SJSA1 (cell line): Measurements from ENCODE around the gene SOCS1. TPM values are rescaled to one million over a fixed set of nuclear protein-coding genes. Genes with fewer than 3 reads are reported as not detected.

Source experiments
- DNase-seq, 2 experiments: peaks; one replicate each; pipeline ENCODE4 v3.0.0-alpha.2; 2015 to 2020; ENCODE audit warnings: low spot score in 2 of 2, low read depth in 1 of 2
- H3K27ac ChIP-seq: fragments of 250-450 bp; sonication (Bioruptor Pico); 2 replicates; pipeline ENCODE4 v1.5.1; 2020; ENCODE audit warnings: mild to moderate bottlenecking, moderate library complexity
- H3K27me3 ChIP-seq: fragments of 250-450 bp; sonication (Bioruptor Pico); replicated peaks from 2 replicates; pipeline ENCODE4 v1.5.1; 2020; ENCODE audit warnings: mild to moderate bottlenecking, moderate library complexity
- H3K36me3 ChIP-seq: fragments of 250-450 bp; sonication (Bioruptor Pico); 2 replicates; pipeline ENCODE4 v1.5.1; 2020; ENCODE audit warnings: mild to moderate bottlenecking
- H3K4me1 ChIP-seq: fragments of 250-450 bp; sonication (Bioruptor Pico); replicated peaks from 2 replicates; pipeline ENCODE4 v1.6.1; 2021; ENCODE audit warnings: mild to moderate bottlenecking
- H3K4me3 ChIP-seq: fragments of 250-450 bp; sonication (Bioruptor Pico); 2 replicates; pipeline ENCODE4 v1.5.1; 2020; ENCODE audit warnings: mild to moderate bottlenecking
- H3K9me3 ChIP-seq: fragments of 250-450 bp; sonication (Bioruptor Pico); replicated peaks from 2 replicates; pipeline ENCODE4 v1.5.1; 2020; ENCODE audit warnings: mild to moderate bottlenecking
- total RNA-seq: library from RNA; depleted of rRNA; stranded (reverse); fragments of >200 nt; shearing (Covaris generic); gene quantifications from 2 replicates; pipeline ENCODE4 v1.2.3, GENCODE V29; 2014

Gene SOCS1
- total RNA-seq, 1 experiment from 2014 or later: 9.0 TPM

DNA sequence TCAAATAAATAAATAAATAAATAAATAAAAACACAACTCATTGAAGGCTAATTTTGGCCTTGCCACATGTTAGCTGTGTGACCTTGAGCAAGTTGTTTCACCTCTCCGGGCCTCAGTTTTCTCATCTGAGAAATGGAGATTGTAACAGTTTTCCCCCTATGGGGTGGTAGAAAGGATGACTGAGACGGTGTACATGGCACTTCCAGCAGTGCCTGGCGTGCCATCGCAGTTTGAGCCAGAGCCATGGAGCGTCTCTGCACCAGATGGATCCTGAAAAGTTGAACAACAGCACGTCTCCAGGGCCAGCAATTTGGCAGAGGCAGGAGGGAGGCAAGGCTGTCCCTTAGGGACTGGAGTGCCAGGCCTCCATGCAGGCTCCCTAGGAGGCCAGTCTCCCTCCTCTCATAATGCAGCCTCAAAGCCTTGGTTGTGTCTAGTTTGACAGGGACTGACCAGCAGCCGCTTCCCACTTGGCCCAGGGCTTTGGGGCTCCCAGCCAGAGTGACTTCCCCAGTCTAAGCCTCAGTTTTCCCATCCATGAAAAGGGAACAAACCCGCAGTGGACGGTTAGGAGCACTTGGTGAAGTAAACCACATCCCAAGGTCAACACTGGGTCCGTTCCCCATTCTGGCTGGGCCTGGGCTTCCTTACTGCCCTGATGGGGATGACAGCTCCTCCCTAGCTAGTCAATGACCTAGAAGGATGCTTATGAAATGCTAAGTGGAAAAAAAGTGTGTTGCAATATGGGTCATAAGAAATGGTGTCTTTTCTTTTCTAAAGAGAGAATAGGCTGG is 19.3 kb downstream of the SOCS1 start:
- H3K27me3 ChIP-seq: no peaks in the 10 kb centered on the region
- no peaks in the 10 kb centered on the region for H3K9me3 ChIP-seq
- no peak for DNase-seq
- H3K36me3 ChIP-seq: no peaks in the 10 kb centered on the region
- H3K4me1 ChIP-seq: 0 out of 2 replicates have a peak, but pooled peaks cover 3% of the 10 kb centered on the region
- no peak overlapping the region for H3K4me3 ChIP-seq
- H3K27ac ChIP-seq: no peak overlapping the region

DNA sequence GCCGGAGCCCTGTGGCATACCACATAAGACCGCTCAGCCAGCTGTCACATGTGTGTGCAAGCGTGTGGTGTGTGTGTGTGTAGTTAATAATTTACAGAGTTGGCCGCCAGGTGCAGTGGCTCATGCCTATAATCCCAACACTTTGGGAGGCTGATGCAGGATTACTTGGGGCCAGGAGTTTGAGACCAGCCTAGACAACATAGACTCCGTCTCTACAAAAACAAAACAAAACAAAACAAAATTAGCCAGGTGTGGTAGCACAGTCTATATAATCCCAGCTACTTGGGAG is 20.4 kb downstream of the SOCS1 start:
- DNase-seq: no peak
- Histone ChIP-seq H3K27ac (no peak overlapping the region), H3K36me3 (no peaks in the 10 kb centered on the region), H3K27me3 (no peaks in the 10 kb centered on the region), H3K4me3 (no peak overlapping the region), H3K9me3 (no peaks in the 10 kb centered on the region), H3K4me1 (0 out of 2 replicates have a peak, but pooled peaks cover 3% of the 10 kb centered on the region)

DNA sequence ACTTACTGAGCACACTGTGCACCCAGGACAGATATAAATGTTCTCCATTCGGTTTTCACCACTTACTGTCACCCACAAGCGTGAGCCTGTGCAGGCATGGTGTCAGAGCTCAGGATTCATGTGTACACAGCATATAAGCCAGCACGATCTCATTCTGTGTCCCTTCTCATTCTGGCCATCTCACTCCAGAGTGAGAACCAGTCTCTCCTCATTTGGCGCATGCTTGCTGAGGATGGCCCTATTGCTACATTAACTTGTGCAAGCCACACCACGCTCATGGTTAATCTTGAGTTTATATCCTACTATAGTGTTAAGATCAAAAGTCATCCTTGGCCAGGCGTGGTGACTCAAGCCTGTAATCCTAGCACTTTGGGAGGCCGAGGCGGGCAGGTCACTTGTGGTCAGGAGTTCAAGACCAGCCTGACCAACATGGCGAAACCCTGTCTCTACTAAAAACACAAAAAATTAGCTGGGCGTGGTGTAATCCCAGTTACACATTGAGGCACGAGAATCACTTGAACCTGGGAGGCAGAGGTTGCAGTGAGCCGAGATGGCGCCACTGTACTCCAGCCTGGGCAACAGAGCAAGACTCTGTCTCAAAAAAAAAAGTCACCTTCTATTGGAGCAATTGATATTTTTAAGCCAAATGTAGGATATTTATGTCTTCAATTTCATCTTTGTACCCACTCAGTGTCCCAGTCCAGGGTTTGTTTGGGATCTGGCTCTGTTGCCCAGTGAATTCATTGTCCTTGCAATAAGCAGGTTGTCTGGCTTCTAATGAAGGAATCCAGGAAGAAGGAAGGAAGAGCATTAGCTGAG is 20.9 kb downstream of the SOCS1 start:
- Histone ChIP-seq H3K27me3 (no peaks in the 10 kb centered on the region), H3K36me3 (no peaks in the 10 kb centered on the region), H3K4me3 (no peak overlapping the region), H3K9me3 (no peaks in the 10 kb centered on the region), H3K27ac (no peak overlapping the region), H3K4me1 (0 out of 2 replicates have a peak, but pooled peaks cover 3% of the 10 kb centered on the region)
- DNase-seq: no peak

DNA sequence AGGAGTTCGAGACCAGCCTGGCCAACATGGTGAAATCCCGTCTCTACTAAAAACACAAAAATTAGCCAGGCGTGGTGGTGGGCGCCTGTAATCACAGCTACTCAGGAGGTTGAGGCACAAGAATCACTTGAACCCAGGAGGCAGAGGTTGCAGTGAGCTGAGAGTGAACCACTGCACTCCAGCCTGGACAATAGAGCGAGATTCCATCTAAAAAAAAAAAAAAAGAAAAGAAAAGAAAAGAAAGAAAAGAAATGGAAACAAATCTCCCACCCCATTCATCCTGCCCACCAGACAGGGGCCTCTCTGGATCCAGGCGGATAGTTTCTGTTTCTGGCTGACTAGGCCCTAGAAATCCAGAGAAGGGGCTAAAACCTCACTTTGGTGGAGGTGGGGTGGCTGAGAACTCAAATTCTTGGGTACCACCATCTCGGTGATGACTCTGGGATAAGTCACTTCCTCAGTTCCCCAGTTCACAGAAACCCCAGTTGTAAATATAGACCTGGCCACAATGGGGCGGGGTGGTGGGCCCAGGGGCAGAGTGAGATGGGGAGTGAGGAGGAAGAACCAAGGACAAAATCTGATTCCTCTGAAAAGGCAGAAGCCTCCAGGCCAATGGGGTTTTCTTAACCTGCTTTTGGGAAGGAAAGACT is 22.2 kb downstream of the SOCS1 start:
- no peaks in the 10 kb centered on the region for H3K36me3 ChIP-seq
- H3K27ac ChIP-seq: no peak overlapping the region
- no peak overlapping the region for H3K4me3 ChIP-seq
- H3K9me3 ChIP-seq: no peaks in the 10 kb centered on the region
- no peak for DNase-seq
- no peaks in the 10 kb centered on the region for H3K27me3 ChIP-seq
- H3K4me1 ChIP-seq: 0 out of 2 replicates have a peak, but pooled peaks cover 3% of the 10 kb centered on the region

- H3K27ac ChIP-seq: no peak overlapping the region
- no peaks in the 10 kb centered on the region for H3K27me3 ChIP-seq
- 0 out of 2 replicates have a peak, but pooled peaks cover 3% of the 10 kb centered on the region for H3K4me1 ChIP-seq
- H3K9me3 ChIP-seq: no peaks in the 10 kb centered on the region
- no peaks in the 10 kb centered on the region for H3K36me3 ChIP-seq
- no peak overlapping the region for H3K4me3 ChIP-seq
- no peak for DNase-seq
Observed at GRCh38 chr16:11232852-11233726, 22.9 kb downstream of the SOCS1 start.

DNA sequence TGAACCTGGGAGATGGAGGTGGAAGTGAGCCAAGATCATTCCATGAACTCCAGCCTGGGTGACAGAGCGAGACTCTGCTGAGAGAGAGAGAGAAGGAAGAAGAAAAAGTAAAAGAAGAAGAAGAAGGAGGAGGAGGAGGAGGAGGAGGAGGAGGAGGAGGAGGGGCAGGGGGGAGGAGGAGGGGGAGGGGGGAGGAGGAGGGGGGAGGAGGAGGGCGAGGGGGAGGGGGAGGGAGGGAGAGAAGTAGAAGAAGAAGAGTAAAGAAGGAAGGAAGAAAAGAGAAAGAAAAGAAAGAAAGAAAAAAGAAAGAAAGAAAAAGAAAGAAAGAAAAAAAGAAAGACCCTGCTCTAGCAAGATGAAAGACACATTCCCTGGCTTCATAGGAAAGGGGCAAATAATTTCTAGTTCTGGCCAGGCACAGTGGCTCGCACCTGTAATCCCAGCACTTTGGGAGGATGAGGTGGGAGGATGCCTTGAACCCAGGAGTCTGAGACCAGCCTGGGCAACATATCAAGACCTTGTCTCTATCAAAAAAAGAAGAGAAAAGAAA is 23.6 kb downstream of the SOCS1 start:
- no peaks in the 10 kb centered on the region for H3K9me3 ChIP-seq
- DNase-seq: no peak
- no peaks in the 10 kb centered on the region for H3K36me3 ChIP-seq
- H3K4me3 ChIP-seq: no peak overlapping the region
- 0 out of 2 replicates have a peak, but pooled peaks cover 3% of the 10 kb centered on the region for H3K4me1 ChIP-seq
- no peak overlapping the region for H3K27ac ChIP-seq
- no peaks in the 10 kb centered on the region for H3K27me3 ChIP-seq

GRCh38 chr16:11231367-11231970 is 24.5 kb downstream of the SOCS1 start:
- Histone ChIP-seq H3K9me3 (no peaks in the 10 kb centered on the region), H3K27ac (no peak overlapping the region), H3K27me3 (no peaks in the 10 kb centered on the region), H3K36me3 (no peaks in the 10 kb centered on the region), H3K4me3 (no peak overlapping the region), H3K4me1 (0 out of 2 replicates have a peak, but pooled peaks cover 3% of the 10 kb centered on the region)
- no peak for DNase-seq

DNA sequence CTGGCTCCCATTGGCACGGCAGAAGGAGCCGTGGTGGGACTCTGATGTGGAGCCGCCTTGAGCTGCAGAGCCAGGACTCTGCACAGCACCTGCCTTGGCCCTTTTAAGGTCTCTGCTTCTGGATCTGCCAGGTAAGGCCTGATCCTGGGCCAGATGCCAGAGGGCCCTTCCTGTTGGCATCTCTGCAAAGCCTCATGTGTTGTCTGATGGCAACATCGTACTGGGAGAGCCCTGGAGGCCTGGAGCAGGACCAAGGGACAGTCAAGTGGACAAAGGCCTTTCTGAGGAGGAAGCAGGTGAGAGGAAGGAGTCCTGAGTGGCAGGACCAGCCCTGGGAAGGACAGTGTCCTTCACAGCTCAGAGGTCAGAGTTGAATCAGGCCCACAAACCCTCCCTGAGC is 26.1 kb downstream of the SOCS1 start:
- Histone ChIP-seq H3K4me1 (0 out of 2 replicates have a peak, but pooled peaks cover 3% of the 10 kb centered on the region), H3K9me3 (no peaks in the 10 kb centered on the region), H3K27ac (no peak overlapping the region), H3K36me3 (no peaks in the 10 kb centered on the region), H3K27me3 (no peaks in the 10 kb centered on the region), H3K4me3 (no peak overlapping the region)
- no peak for DNase-seq

GRCh38 chr16:11229432-11229831 is 26.6 kb downstream of the SOCS1 start:
- no peak overlapping the region for H3K4me3 ChIP-seq
- H3K27ac ChIP-seq: no peak overlapping the region
- H3K27me3 ChIP-seq: no peaks in the 10 kb centered on the region
- no peak for DNase-seq
- H3K9me3 ChIP-seq: no peaks in the 10 kb centered on the region
- H3K36me3 ChIP-seq: no peaks in the 10 kb centered on the region
- 0 out of 2 replicates have a peak, but pooled peaks cover 3% of the 10 kb centered on the region for H3K4me1 ChIP-seq

GRCh38 chr16:11225677-11226549 is 30.1 kb downstream of the SOCS1 start:
- Histone ChIP-seq H3K4me3 (no peak overlapping the region), H3K9me3 (no peaks in the 10 kb centered on the region), H3K27me3 (no peaks in the 10 kb centered on the region), H3K36me3 (no peaks in the 10 kb centered on the region), H3K4me1 (no peaks in the 10 kb centered on the region), H3K27ac (no peak overlapping the region)
- no peak for DNase-seq

GRCh38 chr16:11224894-11225676 is 30.9 kb downstream of the SOCS1 start:
- Histone ChIP-seq H3K9me3 (no peaks in the 10 kb centered on the region), H3K36me3 (no peaks in the 10 kb centered on the region), H3K27ac (no peak overlapping the region), H3K4me3 (no peak overlapping the region), H3K27me3 (no peaks in the 10 kb centered on the region), H3K4me1 (no peaks in the 10 kb centered on the region)
- DNase-seq: no peak
